ENCODE measurements around the gene SHTN1. TPM values are rescaled to one million over a fixed set of nuclear protein-coding genes. Genes with fewer than 3 reads are reported as not detected.

Gene SHTN1
- total RNA-seq, 1 experiment from 2014 or later = 39.9 TPM

DNA sequence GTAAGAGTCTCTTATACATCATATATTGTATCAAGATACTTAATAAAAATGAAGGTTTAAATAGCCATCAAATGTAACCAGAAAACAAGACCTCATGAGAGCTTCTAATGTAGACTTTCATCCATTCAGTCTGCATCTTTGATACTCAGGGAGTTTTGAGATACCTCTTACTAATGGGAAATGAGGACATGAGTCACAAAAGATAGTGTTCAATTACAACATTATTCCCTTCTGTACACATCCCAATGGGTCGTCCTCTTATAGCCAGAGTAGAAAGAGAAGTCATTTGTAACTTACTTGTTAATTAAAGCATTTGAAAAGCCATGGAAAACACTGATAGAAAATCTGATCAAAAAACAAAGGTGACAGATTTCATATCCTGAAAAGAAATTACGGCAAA is 19.4 kb downstream of the SHTN1 start:
- no TSS peak for BruUV-seq (replicated peaks)
- H3K36me3 ChIP-seq (ENCODE audit: insufficient read depth, low read length, poor library complexity, severe bottlenecking) = no peaks in the 10 kb centered on the region
- no peak overlapping the region for H3K27ac ChIP-seq (ENCODE audit: low read depth, low read length, poor library complexity, severe bottlenecking)
- peaks cover 9% of the 10 kb centered on the region for H3K4me1 ChIP-seq (ENCODE audit: insufficient read depth, low read length, poor library complexity, severe bottlenecking)
- no peaks in the 10 kb centered on the region for H3K27me3 ChIP-seq (replicated peaks; ENCODE audit: insufficient read depth, low read depth, low read length, poor library complexity)
- DNase-seq (ENCODE audit: low spot score) = no peak
- intact Hi-C loops (cut with micrococcal nuclease; ENCODE audit: unreplicated experiment) = no loop called here
- H3K9me3 ChIP-seq (ENCODE audit: low read depth, low read length, poor library complexity, severe bottlenecking) = no peaks in the 10 kb centered on the region
- ChIA-PET POLR2A (ENCODE audit: low non-redundant PET) (no interaction called here), CTCF (no interaction called here)
- TF ChIP-seq CTCF (conservative IDR thresholded peaks at IDR 0.05; ENCODE audit: low read depth, low read length) (no peak), EZH2 (IDR thresholded peaks at IDR 0.05; ENCODE audit: borderline replicate concordance, low read depth, low read length, poor library complexity, severe bottlenecking) (no peak)
- no peak overlapping the region for H3K4me3 ChIP-seq (ENCODE audit: low read depth, low read length, poor library complexity, severe bottlenecking)

DNA sequence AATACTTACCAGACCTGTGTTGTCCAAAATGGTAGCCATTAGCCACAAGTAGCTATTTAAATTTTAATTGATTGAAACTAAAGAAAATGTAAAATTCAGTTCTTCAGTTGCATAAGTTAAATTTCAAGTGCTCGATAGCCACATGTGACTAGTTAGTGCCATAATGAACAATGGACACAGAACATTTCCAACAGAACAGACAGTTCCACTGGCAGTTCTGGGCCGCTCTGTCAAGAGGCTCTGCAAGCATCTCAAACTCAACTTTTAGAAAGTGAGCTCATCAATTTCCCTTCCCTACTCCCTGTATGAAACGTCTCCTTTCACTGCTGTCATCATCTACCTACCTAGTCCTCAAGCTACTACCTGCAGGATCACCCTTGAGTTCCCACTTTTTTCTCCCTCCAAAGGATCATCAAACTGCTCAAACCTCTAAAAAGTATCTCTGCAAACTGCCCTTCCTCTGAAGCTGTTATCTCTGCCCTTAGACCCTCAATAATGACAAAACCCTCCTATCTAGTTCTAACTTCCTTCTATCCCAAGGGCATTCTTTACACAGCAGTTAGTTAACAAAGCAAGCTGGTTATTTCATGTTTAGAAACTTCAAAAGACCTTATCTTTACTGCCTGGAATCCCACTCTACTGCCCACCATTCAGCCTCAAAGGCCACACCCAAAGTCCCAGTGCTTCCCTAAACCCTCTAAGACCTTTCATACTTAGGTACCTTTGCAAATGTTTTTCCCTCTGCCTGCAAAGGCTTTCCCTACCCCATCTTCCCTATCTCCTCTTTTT is 20.6 kb downstream of the SHTN1 start:
- Histone ChIP-seq H3K9me3 (ENCODE audit: low read depth, low read length, poor library complexity, severe bottlenecking) (no peaks in the 10 kb centered on the region), H3K27me3 (replicated peaks; ENCODE audit: insufficient read depth, low read depth, low read length, poor library complexity) (no peaks in the 10 kb centered on the region), H3K27ac (ENCODE audit: low read depth, low read length, poor library complexity, severe bottlenecking) (no peak overlapping the region), H3K36me3 (ENCODE audit: insufficient read depth, low read length, poor library complexity, severe bottlenecking) (no peaks in the 10 kb centered on the region), H3K4me1 (ENCODE audit: insufficient read depth, low read length, poor library complexity, severe bottlenecking) (peaks cover 9% of the 10 kb centered on the region), H3K4me3 (ENCODE audit: low read depth, low read length, poor library complexity, severe bottlenecking) (no peak overlapping the region)
- ChIA-PET POLR2A (ENCODE audit: low non-redundant PET) (no interaction called here), CTCF (no interaction called here)
- intact Hi-C loops (cut with micrococcal nuclease; ENCODE audit: unreplicated experiment) = no loop called here
- DNase-seq (ENCODE audit: low spot score) = no peak
- no peak for TF ChIP-seq CTCF (conservative IDR thresholded peaks at IDR 0.05; ENCODE audit: low read depth, low read length)
- TF ChIP-seq EZH2 (IDR thresholded peaks at IDR 0.05; ENCODE audit: borderline replicate concordance, low read depth, low read length, poor library complexity, severe bottlenecking) = no peak
- no TSS peak for BruUV-seq (replicated peaks)

DNA sequence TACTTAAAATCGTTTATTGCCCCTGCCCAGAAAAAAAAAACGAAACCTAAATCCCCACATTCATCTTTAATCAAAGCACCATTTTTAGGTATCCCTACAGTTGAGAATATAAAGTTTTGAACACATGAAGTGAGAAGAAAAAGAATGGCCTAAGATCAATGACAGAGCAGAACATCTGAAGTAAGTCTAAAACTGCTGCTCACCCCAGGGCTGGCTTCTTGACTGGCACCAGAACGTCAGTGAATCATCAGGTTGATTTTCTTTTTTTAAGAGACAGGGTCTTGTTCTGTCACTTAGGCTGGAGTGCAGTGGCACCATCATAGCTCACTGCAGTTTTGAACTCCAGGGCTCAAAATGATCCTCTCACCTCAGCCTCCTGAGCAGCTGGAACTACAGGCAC is 24.9 kb downstream of the SHTN1 start:
- intact Hi-C loops (cut with micrococcal nuclease; ENCODE audit: unreplicated experiment) = no loop called here
- no peak overlapping the region for H3K27ac ChIP-seq (ENCODE audit: low read depth, low read length, poor library complexity, severe bottlenecking)

More for the DNA sequence above, 24.9 kb downstream of the SHTN1 start:
- Histone ChIP-seq H3K4me1 (ENCODE audit: insufficient read depth, low read length, poor library complexity, severe bottlenecking) (peaks cover 25% of the 10 kb centered on the region), H3K36me3 (ENCODE audit: insufficient read depth, low read length, poor library complexity, severe bottlenecking) (no peaks in the 10 kb centered on the region), H3K27me3 (replicated peaks; ENCODE audit: insufficient read depth, low read depth, low read length, poor library complexity) (no peaks in the 10 kb centered on the region), H3K9me3 (ENCODE audit: low read depth, low read length, poor library complexity, severe bottlenecking) (no peaks in the 10 kb centered on the region), H3K4me3 (ENCODE audit: low read depth, low read length, poor library complexity, severe bottlenecking) (no peak overlapping the region)
- no TSS peak for BruUV-seq (replicated peaks)
- no peak for DNase-seq (ENCODE audit: low spot score)
- TF ChIP-seq EZH2 (IDR thresholded peaks at IDR 0.05; ENCODE audit: borderline replicate concordance, low read depth, low read length, poor library complexity, severe bottlenecking) (no peak), CTCF (conservative IDR thresholded peaks at IDR 0.05; ENCODE audit: low read depth, low read length) (no peak)
- ChIA-PET CTCF (no interaction called here), POLR2A (ENCODE audit: low non-redundant PET) (no interaction called here)
